PC-9 (cell line): ENCODE results near the gene MIX23. TPM values are rescaled to one million over a fixed set of nuclear protein-coding genes. Genes with fewer than 3 reads are reported as not detected.
A peak's percentile ranks its signal among the peaks of the same experiment; 100 is the strongest.

Source experiments
- BruUV-seq: library from RNA; stranded (reverse); fragments of 400-500 nt; replicated peaks from 2 replicates; lab custom pipeline; 2021; lab: Mats Ljungman, UMichigan
- CTCF ChIA-PET: fragments of 300-600 bp; sonication (Branson Sonifier 250); formaldehyde crosslinking; loops from one replicate; lab custom pipeline; 2022; ENCODE audit warnings: antibody characterized with exemption; lab: Charles Lee
- POLR2A ChIA-PET: fragments of 300-600 bp; sonication (Branson Sonifier 250); formaldehyde crosslinking; loops from one replicate; lab custom pipeline; 2022; ENCODE audit warnings: antibody characterized with exemption; ENCODE audit not compliant: unreplicated experiment; lab: Charles Lee
- DNase-seq, 2 experiments: peaks; one replicate each; pipeline versions ENCODE4 v3.0.0 to v3.0.0-alpha.2; 2015 to 2022; ENCODE audit warnings: mixed read lengths in 1 of 2
- H2AFZ ChIP-seq: fragments of 200-600 bp; sonication (generic); 2 replicates; pipeline ENCODE4 v1.8.1; 2017; ENCODE audit warnings: antibody characterized with exemption
- H3F3A ChIP-seq: fragments of 200-600 bp; sonication (generic); 2 replicates; pipeline ENCODE4 v1.8.1; 2017; ENCODE audit warnings: antibody characterized with exemption, mild to moderate bottlenecking, low read depth; ENCODE audit not compliant: insufficient read depth
- H3K27ac ChIP-seq: fragments of 200-600 bp; sonication (generic); 2 replicates; pipeline ENCODE4 v1.6.1; 2016; ENCODE audit warnings: mixed run types
- H3K27me3 ChIP-seq: fragments of 200-600 bp; sonication (generic); 2 replicates; pipeline ENCODE4 v1.6.1; 2016; ENCODE audit warnings: low read depth, mixed run types; ENCODE audit not compliant: insufficient read depth
- H3K36me3 ChIP-seq: fragments of 200-600 bp; sonication (generic); 2 replicates; pipeline ENCODE4 v1.6.1; 2016; ENCODE audit warnings: low read depth, mixed run types
- H3K4me1 ChIP-seq: fragments of 200-600 bp; sonication (generic); replicated peaks from 2 replicates; pipeline ENCODE4 v1.6.1; 2016; ENCODE audit warnings: mixed run types; ENCODE audit not compliant: insufficient read depth
- H3K4me2 ChIP-seq: fragments of 200-600 bp; sonication (generic); 2 replicates; pipeline ENCODE4 v1.6.1; 2017; ENCODE audit warnings: mixed run types
- H3K4me3 ChIP-seq: fragments of 200-600 bp; sonication (generic); 2 replicates; pipeline ENCODE4 v1.6.1; 2016; ENCODE audit warnings: mixed run types
- H3K79me2 ChIP-seq: fragments of 200-600 bp; sonication (generic); 2 replicates; pipeline ENCODE4 v1.6.1; 2017; ENCODE audit warnings: low read depth, mixed run types
- H3K9me2 ChIP-seq: fragments of 200-600 bp; sonication (generic); 2 replicates; pipeline ENCODE4 v1.8.1; 2017; ENCODE audit warnings: mild to moderate bottlenecking; ENCODE audit not compliant: insufficient read depth
- H3K9me3 ChIP-seq: fragments of 200-600 bp; sonication (generic); 2 replicates; pipeline ENCODE4 v1.8.1; 2016; ENCODE audit warnings: low read depth; ENCODE audit not compliant: insufficient read depth
- H4K20me1 ChIP-seq: fragments of 200-600 bp; sonication (generic); 2 replicates; pipeline ENCODE4 v1.8.1; 2017; ENCODE audit not compliant: insufficient read depth
- CTCF ChIP-seq: fragments of 200-600 bp; sonication (generic); conservative IDR thresholded peaks from 2 replicates; pipeline ENCODE4 v1.6.1; 2017; ENCODE audit warnings: mixed run types, antibody characterized with exemption, mild to moderate bottlenecking, moderate library complexity
- EZH2 ChIP-seq: fragments of 200-600 bp; sonication (generic); IDR thresholded peaks from 2 replicates; pipeline ENCODE4 v1.8.0; 2017; ENCODE audit warnings: antibody characterized with exemption, low read depth
- intact Hi-C: fragments of 100-400 bp; cut with micrococcal nuclease; formaldehyde crosslinking; loops from one replicate; pipeline ENCODE4 v1.10.0; 2022; ENCODE audit not compliant: unreplicated experiment
- total RNA-seq: library from RNA; stranded (reverse); gene quantifications from 2 replicates; pipeline ENCODE4 v1.2.3, GENCODE V29; 2021

Gene MIX23
- total RNA-seq, 1 experiment from 2014 or later = 63.6 TPM

GRCh38 chr3:122415762-122416654 is 33.0 kb upstream of the MIX23 start, which contains the start of gene WDR5B:
Gene WDR5B, minus strand, starts transcription at chr3:122416062. Its CDS starts 534 bp downstream, at chr3:122415528.
- intact Hi-C loops = loop anchor here (1.0 kb wide), 2 partner anchors 32 to 98 kb away; partner anchors contain the start of genes FAM162A and KPNA1
- ChIA-PET CTCF (interaction anchor here (0.7 to 1.4 kb wide), 2 partner anchors 30 to 32 kb away, joined by 4 to 10 read pairs; partner anchors contain the start of gene FAM162A), POLR2A (interaction anchor here (0.5 to 1.2 kb wide), 14 partner anchors 10 to 931 kb away, joined by 3 to 12 read pairs (median 6); partner anchors contain the start of gene FAM162A)
- Histone ChIP-seq H4K20me1 (no peaks in the 10 kb centered on the region), H3K4me2 (peak within 1 kb of the TSS; percentile 96), H3K27ac (peak within 1 kb of the TSS; percentile 76), H3K4me3 (peak within 1 kb of the TSS; percentile 76), H3K36me3 (no peaks in the 10 kb centered on the region), H3K79me2 (peaks cover 44% of the 10 kb centered on the region), H3K27me3 (no peaks in the 10 kb centered on the region), H3K9me2 (no peaks in the 10 kb centered on the region), H3K4me1 (peaks cover 19% of the 10 kb centered on the region), H3F3A (peaks cover 26% of the 10 kb centered on the region), H3K9me3 (no peaks in the 10 kb centered on the region), H2AFZ (peak within 1 kb of the TSS; percentile 85)
- peak; percentile 92 to 99 for DNase-seq
- no peak for TF ChIP-seq EZH2
- TF ChIP-seq CTCF = peak; percentile 23; the same call in 1 of the 2 replicates
- TSS peak; percentile 86 for BruUV-seq

- Histone ChIP-seq H3K4me3 (peak overlapping the region; percentile 76), H3K4me2 (peak overlapping the region; percentile 96), H3K27me3 (no peaks in the 10 kb centered on the region), H3K27ac (peak overlapping the region; percentile 76), H2AFZ (peak overlapping the region; percentile 85), H3K9me2 (no peaks in the 10 kb centered on the region), H3F3A (peaks cover 23% of the 10 kb centered on the region), H3K4me1 (peaks cover 19% of the 10 kb centered on the region), H3K9me3 (no peaks in the 10 kb centered on the region), H3K79me2 (peaks cover 44% of the 10 kb centered on the region), H3K36me3 (no peaks in the 10 kb centered on the region), H4K20me1 (no peaks in the 10 kb centered on the region)
- TF ChIP-seq CTCF = no peak
- TF ChIP-seq EZH2 = no peak
- intact Hi-C loops = no loop called here
- peak; percentile 64 to 71 for DNase-seq
- TSS peak; percentile 75 for BruUV-seq
- ChIA-PET CTCF (no interaction called here), POLR2A (interaction anchor here (0.5 to 1.0 kb wide), 7 partner anchors 9 to 982 kb away, joined by 3 to 10 read pairs (median 4); no protein-coding TSS in a partner anchor)
Measured at GRCh38 chr3:122415104-122415744, 32.2 kb upstream of the MIX23 start.

- H3K4me2 ChIP-seq = peak overlapping the region; percentile 96
Measured at GRCh38 chr3:122414391-122414790, 31.4 kb upstream of the MIX23 start.

More at GRCh38 chr3:122414391-122414790, 31.4 kb upstream of the MIX23 start:
- Histone ChIP-seq H3K27ac (no peak overlapping the region), H3K79me2 (peaks cover 44% of the 10 kb centered on the region), H3F3A (peaks cover 20% of the 10 kb centered on the region), H4K20me1 (no peaks in the 10 kb centered on the region), H3K9me2 (no peaks in the 10 kb centered on the region), H3K4me1 (peaks cover 19% of the 10 kb centered on the region), H3K4me3 (peak overlapping the region; percentile 76; the same call in 1 of the 2 replicates), H3K27me3 (no peaks in the 10 kb centered on the region), H3K9me3 (no peaks in the 10 kb centered on the region), H3K36me3 (no peaks in the 10 kb centered on the region), H2AFZ (no peak overlapping the region)
- POLR2A ChIA-PET = no interaction called here
- BruUV-seq = no TSS peak
- no peak for TF ChIP-seq EZH2
- no peak for TF ChIP-seq CTCF
- DNase-seq = no peak
- intact Hi-C loops = no loop called here
- CTCF ChIA-PET = no interaction called here
